HepG2 (cell line): ENCODE results near the gene SNN. TPM values are rescaled to one million over a fixed set of nuclear protein-coding genes. Genes with fewer than 3 reads are reported as not detected.
A peak's percentile ranks its signal among the peaks of the same experiment; 100 is the strongest.

ENCODE experiments used
- ATAC-seq: fragments of 200-7000 bp; cut with Tn5 transposase; 3 replicates; pipeline ENCODE4 v1.9.1; 2020; ENCODE audit warnings: mild to moderate bottlenecking, moderate library complexity
- BruUV-seq: library from RNA; stranded (reverse); fragments of 400-500 nt; replicated peaks from 2 replicates; lab custom pipeline; 2021; lab: Mats Ljungman, UMichigan
- CTCF ChIA-PET: fragments of 300-600 bp; formaldehyde crosslinking; extraction: SDS; loops from one replicate; lab custom pipeline; 2021; ENCODE audit warnings: low total read pairs, inconsistent platforms, low intra/inter-chr PET ratio; lab: Yijun Ruan, JAX
- POLR2A ChIA-PET: fragments of 350-600 bp; sonication (Branson Sonifier 250); formaldehyde crosslinking; loops from one replicate; lab custom pipeline; 2020; ENCODE audit warnings: antibody characterized with exemption, inconsistent platforms; lab: Yijun Ruan, JAX
- DNase-seq: peaks from one replicate; pipeline ENCODE4 v3.0.0-alpha.2; 2015; ENCODE audit warnings: low spot score
- FAIRE-seq: peaks from 3 replicates; lab custom pipeline; 2011; peaks lifted over from hg19 to GRCh38; lab: Jason Lieb, UNC
- H2AFZ ChIP-seq: one replicate; pipeline ENCODE4 v1.6.1; 2011; ENCODE audit warnings: low read length, inconsistent platforms
- H3K27ac ChIP-seq: fragments of 300-600 bp; 3 replicates; pipeline ENCODE4 v1.8.0; 2011; ENCODE audit warnings: mixed run types, mild to moderate bottlenecking, mixed read lengths, low read length, inconsistent platforms; ENCODE audit not compliant: insufficient read depth; ENCODE audit errors: extremely low read length
- H3K27me3 ChIP-seq, 2 experiments: fragments of 200-600 bp in 1 of 2; 2 replicates in 1 of 2; 3 replicates in 1 of 2; pipeline versions ENCODE4 v1.6.0 to v1.8.0; 2011; ENCODE audit warnings: low read length in 2 of 2, mild to moderate bottlenecking in 2 of 2, moderate library complexity in 2 of 2, inconsistent platforms in 1 of 2; ENCODE audit not compliant: insufficient read depth in 2 of 2, control insufficient read depth in 1 of 2
- H3K36me3 ChIP-seq, 2 experiments: fragments of 200-600 bp in 1 of 2; replicated peaks in 1 of 2; 2 replicates in 1 of 2; 3 replicates in 1 of 2; pipeline versions ENCODE4 v1.5.1 to v1.8.0; 2011; ENCODE audit warnings: low read length in 2 of 2, inconsistent platforms in 1 of 2; ENCODE audit not compliant: insufficient read depth in 2 of 2, control insufficient read depth in 1 of 2
- H3K4me1 ChIP-seq: 2 replicates; pipeline ENCODE4 v1.5.1; 2012; ENCODE audit warnings: low read length, inconsistent platforms; ENCODE audit not compliant: insufficient read depth
- H3K4me2 ChIP-seq: 2 replicates; pipeline ENCODE4 v1.6.0; 2011; ENCODE audit warnings: low read depth, low read length, inconsistent platforms
- H3K4me3 ChIP-seq, 3 experiments: fragments of 200-600 bp in 1 of 3; sonication (generic), shearing (Covaris generic) in 1 of 3; replicated peaks in 1 of 3; 2 replicates each; pipeline ENCODE4 v1.5.1; 2011 to 2016; ENCODE audit warnings: low read length in 3 of 3, inconsistent platforms in 2 of 3, low read depth in 2 of 3, mild to moderate bottlenecking in 2 of 3, control low read depth in 1 of 3, mixed read lengths in 1 of 3; ENCODE audit not compliant: insufficient read depth in 1 of 3
- H3K79me2 ChIP-seq: one replicate; pipeline ENCODE4 v1.6.1; 2011; ENCODE audit warnings: low read length, inconsistent platforms; ENCODE audit not compliant: insufficient read depth
- H3K9ac ChIP-seq: 2 replicates; pipeline ENCODE4 v1.6.0; 2011; ENCODE audit warnings: mild to moderate bottlenecking, low read depth, low read length, inconsistent platforms; ENCODE audit not compliant: insufficient read depth
- H3K9me3 ChIP-seq: 2 replicates; pipeline ENCODE4 v1.5.1; 2012; ENCODE audit warnings: mild to moderate bottlenecking, low read length
- H4K20me1 ChIP-seq: 2 replicates; pipeline ENCODE4 v1.6.0; 2011; ENCODE audit warnings: inconsistent platforms, mild to moderate bottlenecking, low read length, moderate library complexity; ENCODE audit not compliant: insufficient read depth
- AGO1 ChIP-seq: fragments of 200-400 bp; formaldehyde crosslinking; IDR thresholded peaks from 2 replicates; pipeline ENCODE4 v1.6.1; 2017; ENCODE audit warnings: mild to moderate bottlenecking, low read depth, low read length, moderate library complexity; ENCODE audit not compliant: poor library complexity, severe bottlenecking
- GABPA ChIP-seq, 2 experiments: IDR thresholded peaks; 2 replicates each; pipeline ENCODE4 v1.6.1; 2011 to 2016; ENCODE audit warnings: low read depth in 2 of 2, low read length in 1 of 2, missing biosample characterization in 1 of 2, missing genetic modification characterization in 1 of 2
- JUND ChIP-seq: sonication (generic); formaldehyde crosslinking; IDR thresholded peaks from 2 replicates; pipeline ENCODE4 v1.8.0; 2022; ENCODE audit warnings: mild to moderate bottlenecking, missing genetic modification reagents
- KDM1A ChIP-seq: IDR thresholded peaks from 2 replicates; pipeline ENCODE4 v1.6.1; 2016; ENCODE audit warnings: missing compliant biosample characterization
- KDM5B ChIP-seq: sonication (generic); formaldehyde crosslinking; IDR thresholded peaks from 2 replicates; pipeline ENCODE4 v1.4.0; 2020; ENCODE audit warnings: missing genetic modification reagents, mild to moderate bottlenecking, borderline replicate concordance
- KLF11 ChIP-seq: IDR thresholded peaks from 2 replicates; pipeline ENCODE4 v1.6.1; 2016; ENCODE audit warnings: missing compliant biosample characterization
- PHF8 ChIP-seq: sonication (generic); formaldehyde crosslinking; IDR thresholded peaks from 2 replicates; pipeline ENCODE4 v1.5.0; 2020; ENCODE audit warnings: missing genetic modification reagents
- ZNF230 ChIP-seq: sonication (generic); formaldehyde crosslinking; IDR thresholded peaks from 2 replicates; pipeline ENCODE4 v1.4.0; 2020; ENCODE audit warnings: mild to moderate bottlenecking, missing genetic modification reagents
- ZNF598 ChIP-seq: sonication (generic); formaldehyde crosslinking; IDR thresholded peaks from 2 replicates; pipeline ENCODE4 v1.5.1; 2020; ENCODE audit warnings: mild to moderate bottlenecking, missing genetic modification reagents, borderline replicate concordance
- ZNF724P ChIP-seq: sonication (generic); formaldehyde crosslinking; IDR thresholded peaks from 2 replicates; pipeline ENCODE4 v1.8.0; 2022; ENCODE audit warnings: missing genetic modification reagents, borderline replicate concordance
- ZNF747 ChIP-seq: sonication (generic); formaldehyde crosslinking; IDR thresholded peaks from 2 replicates; pipeline ENCODE4 v1.8.1; 2023; ENCODE audit warnings: missing genetic modification reagents, mild to moderate bottlenecking, borderline replicate concordance
- WGBS: methylation state at CpG from one replicate; pipeline ENCODE4 v1.1.6; 2017; ENCODE audit warnings: low lambda C conversion rate; 5-methylcytosine and 5-hydroxymethylcytosine counted together
- in situ Hi-C: cut with HindIII; loops from 2 replicates; pipeline ENCODE4 v1.10.0; 2017; ENCODE audit warnings: low pct_unique_long_range_greater_than_20kb; ENCODE audit not compliant: extremely low pct_ligation_motif_present
- intact Hi-C: fragments of 100-400 bp; cut with micrococcal nuclease; formaldehyde crosslinking; loops from one replicate; pipeline ENCODE4 v1.10.0; 2022; ENCODE audit not compliant: unreplicated experiment
- polyA plus RNA-seq, 8 experiments: library from polyadenylated mRNA; depleted of rRNA in 3 of 8; stranded (reverse) in 7 of 8; unstranded in 1 of 8; fragments of >200 nt; fragmentation: Illumina TruSeq in 4 of 8; extraction: Trizol in 4 of 8; gene quantifications; 2 replicates each; pipeline versions ENCODE4 v1.2.1 to v1.2.3, GENCODE V29; 2011 to 2016; ENCODE audit warnings: low read depth in 4 of 8, missing spikeins in 1 of 8, mixed read lengths in 1 of 8; ENCODE audit not compliant: insufficient read depth in 1 of 8
- total RNA-seq, 5 experiments: library from RNA; depleted of rRNA; stranded (reverse); fragments of >200 nt; fragmentation: Illumina TruSeq; extraction: Trizol; gene quantifications; 2 replicates each; pipeline ENCODE4 v1.2.3, GENCODE V29; 2016; ENCODE audit warnings: low read depth in 1 of 5
- TF ChIP-seq, protein P1 (sequence below): sonication (generic); formaldehyde crosslinking; IDR thresholded peaks from 2 replicates; pipeline ENCODE4 v1.5.1; 2020; ENCODE audit warnings: mild to moderate bottlenecking, missing genetic modification reagents, moderate library complexity
- TF ChIP-seq, protein P2 (sequence below): sonication (generic); formaldehyde crosslinking; IDR thresholded peaks from 2 replicates; pipeline ENCODE4 v1.4.0; 2020; ENCODE audit warnings: missing genetic modification reagents

SNN gene
- total and polyA plus RNA-seq, 2 of the 13 experiments (the other 11 are each of a cell fraction or from before 2014, with no cell fraction given) = 5.2 to 8.4 TPM

DNA sequence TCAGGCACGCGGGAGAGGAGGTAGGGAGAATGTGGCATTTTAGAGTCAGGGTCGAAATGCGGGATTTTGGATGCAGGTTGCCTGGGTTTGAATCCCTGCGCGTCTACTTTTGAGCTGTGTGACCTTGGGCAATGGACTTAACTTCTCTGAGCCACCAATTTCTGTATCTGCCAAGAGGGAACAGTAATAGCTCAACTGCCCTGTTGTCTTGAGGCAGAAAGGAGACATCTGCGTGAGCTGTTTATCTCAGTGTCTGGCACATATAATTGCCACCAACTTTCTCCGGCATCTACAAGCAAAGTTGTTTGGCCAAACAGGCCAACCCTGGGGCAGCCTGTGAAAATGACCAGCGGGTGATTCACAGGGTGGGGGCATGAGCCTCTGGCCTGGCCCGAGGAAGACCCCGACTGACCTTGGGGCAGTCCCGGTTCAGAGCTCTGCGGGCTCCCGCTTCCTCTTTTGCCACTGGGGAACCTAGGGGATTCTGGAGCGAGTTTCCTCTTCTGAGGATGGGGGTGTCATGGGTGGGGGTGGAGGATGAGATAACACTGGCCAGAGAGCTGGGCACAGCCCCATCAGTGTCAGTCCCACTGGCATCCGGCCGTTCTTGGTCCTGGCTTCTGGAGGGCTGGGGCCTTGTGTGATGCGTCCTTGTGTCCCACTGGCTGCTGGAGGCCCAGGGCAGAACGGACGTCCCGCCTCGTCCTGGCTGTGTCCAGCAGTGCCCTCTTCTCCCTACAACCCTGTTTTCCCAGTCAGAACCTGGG lies 1.3 kb downstream of the SNN start (continued):
- TF ChIP-seq ZNF724P (CRISPR knock-in tag) (0 out of 2 replicates have a peak, but pooled peaks have one; percentile 20), GABPA (IDR thresholded peaks at IDR 0.05; ENCODE audit: low read depth, low read length) (0 out of 2 replicates have a peak, but pooled peaks have one; percentile 14), GABPA (CRISPR knock-in tag; IDR thresholded peaks at IDR 0.05; ENCODE audit: low read depth) (no peak), KDM1A (peak; percentile 82)

DNA sequence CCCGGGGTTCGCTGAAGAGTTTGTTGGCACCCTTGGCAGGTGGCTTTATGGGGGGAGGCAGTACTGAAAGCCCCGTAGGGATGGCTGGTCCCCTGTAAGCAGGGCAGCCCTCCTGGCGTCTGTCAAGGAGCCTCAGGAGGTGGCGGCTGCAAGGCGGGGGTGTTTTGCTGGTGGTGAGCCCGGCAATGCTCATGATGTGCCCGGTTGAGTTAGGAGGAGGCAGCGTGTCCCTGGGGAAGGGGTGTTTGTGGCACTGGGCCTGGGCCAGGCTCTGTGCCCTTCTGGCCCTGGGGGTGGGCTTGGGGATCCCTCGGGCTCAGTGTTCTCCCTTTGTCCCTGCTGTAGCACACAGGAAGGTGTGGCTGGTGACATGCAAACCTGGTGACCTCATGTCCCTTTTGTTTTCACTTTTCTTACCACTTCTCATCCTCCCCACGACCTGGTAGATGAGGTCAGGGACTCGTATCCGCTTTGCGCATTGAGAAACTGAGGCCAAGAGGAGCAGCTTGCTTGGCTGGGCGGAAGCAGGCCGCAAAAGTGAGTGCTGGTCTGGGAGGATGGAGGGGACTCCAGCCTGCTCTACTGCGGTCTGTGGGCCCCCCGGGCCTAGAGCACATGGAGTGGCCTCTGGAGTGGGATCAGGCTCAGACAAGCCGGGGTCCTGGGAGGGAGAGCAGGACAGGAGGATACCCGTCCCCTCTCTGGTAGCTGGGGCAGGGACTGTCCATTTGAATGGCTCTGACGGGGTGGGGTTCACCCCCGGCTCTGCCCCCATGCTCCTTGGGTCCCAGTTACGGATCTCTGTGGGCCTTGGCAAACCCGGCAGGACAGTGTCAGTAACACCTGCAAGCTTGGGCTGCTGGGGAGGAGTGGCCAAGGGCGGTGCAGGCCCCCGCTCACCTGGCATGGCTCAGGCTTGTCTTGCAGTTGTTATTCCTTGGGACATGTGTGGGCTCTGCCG lies 2.2 kb downstream of the SNN start:
- Histone ChIP-seq H2AFZ (no peak overlapping the region), H3K36me3 (no peaks in the 10 kb centered on the region), H4K20me1 (no peaks in the 10 kb centered on the region), H3K9ac (no peak overlapping the region), H3K27ac (no peak overlapping the region), H3K9me3 (no peaks in the 10 kb centered on the region), H3K4me2 (peak overlapping the region; percentile 73; the same call in 1 of the 2 replicates), H3K79me2 (no peaks in the 10 kb centered on the region), H3K4me1 (peaks cover 63% of the 10 kb centered on the region), H3K4me3 (peak overlapping the region in 1 of 3 experiments; percentile 7; a peak in 1 of 6 replicates), H3K27me3 (peaks cover 0 to 18% of the 10 kb centered on the region in 2 experiments; a peak in 2 of 5 replicates)
- FAIRE-seq (no peak), DNase-seq (no peak), ATAC-seq (no peak)
- BruUV-seq = no TSS peak
- ChIA-PET CTCF (no interaction called here), POLR2A (interaction anchor here (1.0 kb wide), 1 partner anchor 30 kb away, joined by 3 read pairs; no protein-coding TSS in a partner anchor)
- in situ Hi-C loops (no loop called here), intact Hi-C loops (no loop called here)
- 79% methylated on average over 25 of the region's 27 CpGs for WGBS
- TF ChIP-seq JUND (CRISPR knock-in tag) (peak; percentile 20; the same call in 1 of the 2 replicates), KLF11 (CRISPR knock-in tag) (no peak), ZNF598 (CRISPR knock-in tag) (0 out of 2 replicates have a peak, but pooled peaks have one; percentile 10), KDM5B (peak; percentile 33; the same call in 1 of the 2 replicates), AGO1 (peak; percentile 25), ZNF230 (CRISPR knock-in tag) (no peak), ZNF747 (no peak), PHF8 (CRISPR knock-in tag) (no peak)
- TF ChIP-seq, protein P1, sequence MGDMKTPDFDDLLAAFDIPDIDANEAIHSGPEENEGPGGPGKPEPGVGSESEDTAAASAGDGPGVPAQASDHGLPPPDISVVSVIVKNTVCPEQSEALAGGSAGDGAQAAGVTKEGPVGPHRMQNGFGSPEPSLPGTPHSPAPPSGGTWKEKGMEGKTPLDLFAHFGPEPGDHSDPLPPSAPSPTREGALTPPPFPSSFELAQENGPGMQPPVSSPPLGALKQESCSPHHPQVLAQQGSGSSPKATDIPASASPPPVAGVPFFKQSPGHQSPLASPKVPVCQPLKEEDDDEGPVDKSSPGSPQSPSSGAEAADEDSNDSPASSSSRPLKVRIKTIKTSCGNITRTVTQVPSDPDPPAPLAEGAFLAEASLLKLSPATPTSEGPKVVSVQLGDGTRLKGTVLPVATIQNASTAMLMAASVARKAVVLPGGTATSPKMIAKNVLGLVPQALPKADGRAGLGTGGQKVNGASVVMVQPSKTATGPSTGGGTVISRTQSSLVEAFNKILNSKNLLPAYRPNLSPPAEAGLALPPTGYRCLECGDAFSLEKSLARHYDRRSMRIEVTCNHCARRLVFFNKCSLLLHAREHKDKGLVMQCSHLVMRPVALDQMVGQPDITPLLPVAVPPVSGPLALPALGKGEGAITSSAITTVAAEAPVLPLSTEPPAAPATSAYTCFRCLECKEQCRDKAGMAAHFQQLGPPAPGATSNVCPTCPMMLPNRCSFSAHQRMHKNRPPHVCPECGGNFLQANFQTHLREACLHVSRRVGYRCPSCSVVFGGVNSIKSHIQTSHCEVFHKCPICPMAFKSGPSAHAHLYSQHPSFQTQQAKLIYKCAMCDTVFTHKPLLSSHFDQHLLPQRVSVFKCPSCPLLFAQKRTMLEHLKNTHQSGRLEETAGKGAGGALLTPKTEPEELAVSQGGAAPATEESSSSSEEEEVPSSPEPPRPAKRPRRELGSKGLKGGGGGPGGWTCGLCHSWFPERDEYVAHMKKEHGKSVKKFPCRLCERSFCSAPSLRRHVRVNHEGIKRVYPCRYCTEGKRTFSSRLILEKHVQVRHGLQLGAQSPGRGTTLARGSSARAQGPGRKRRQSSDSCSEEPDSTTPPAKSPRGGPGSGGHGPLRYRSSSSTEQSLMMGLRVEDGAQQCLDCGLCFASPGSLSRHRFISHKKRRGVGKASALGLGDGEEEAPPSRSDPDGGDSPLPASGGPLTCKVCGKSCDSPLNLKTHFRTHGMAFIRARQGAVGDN (CRISPR knock-in tag) = peak; percentile 28; the same call in 1 of the 2 replicates
- TF ChIP-seq, protein P2, sequence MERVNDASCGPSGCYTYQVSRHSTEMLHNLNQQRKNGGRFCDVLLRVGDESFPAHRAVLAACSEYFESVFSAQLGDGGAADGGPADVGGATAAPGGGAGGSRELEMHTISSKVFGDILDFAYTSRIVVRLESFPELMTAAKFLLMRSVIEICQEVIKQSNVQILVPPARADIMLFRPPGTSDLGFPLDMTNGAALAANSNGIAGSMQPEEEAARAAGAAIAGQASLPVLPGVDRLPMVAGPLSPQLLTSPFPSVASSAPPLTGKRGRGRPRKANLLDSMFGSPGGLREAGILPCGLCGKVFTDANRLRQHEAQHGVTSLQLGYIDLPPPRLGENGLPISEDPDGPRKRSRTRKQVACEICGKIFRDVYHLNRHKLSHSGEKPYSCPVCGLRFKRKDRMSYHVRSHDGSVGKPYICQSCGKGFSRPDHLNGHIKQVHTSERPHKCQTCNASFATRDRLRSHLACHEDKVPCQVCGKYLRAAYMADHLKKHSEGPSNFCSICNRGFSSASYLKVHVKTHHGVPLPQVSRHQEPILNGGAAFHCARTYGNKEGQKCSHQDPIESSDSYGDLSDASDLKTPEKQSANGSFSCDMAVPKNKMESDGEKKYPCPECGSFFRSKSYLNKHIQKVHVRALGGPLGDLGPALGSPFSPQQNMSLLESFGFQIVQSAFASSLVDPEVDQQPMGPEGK (CRISPR knock-in tag) = 0 out of 2 replicates have a peak, but pooled peaks have one; percentile 4
